ENCODE measurements around the gene HLA-DQB1. TPM values are rescaled to one million over a fixed set of nuclear protein-coding genes. Genes with fewer than 3 reads are reported as not detected.

The HLA-DQB1 gene
- total and polyA plus RNA-seq, 2 experiments from 2014 or later: not detected

- in situ Hi-C loops (cut with MboI): no loop called here
- Histone ChIP-seq H3F3A (ENCODE audit: insufficient read depth) (no peaks in the 10 kb centered on the region), H3K27me3 (replicated peaks; ENCODE audit: insufficient read depth) (no peaks in the 10 kb centered on the region), H3K9me2 (ENCODE audit: insufficient read depth) (no peaks in the 10 kb centered on the region), H3K36me3 (ENCODE audit: low read depth) (no peaks in the 10 kb centered on the region), H4K20me1 (ENCODE audit: insufficient read depth) (no peaks in the 10 kb centered on the region), H3K4me1 (ENCODE audit: insufficient read depth) (no peaks in the 10 kb centered on the region), H3K9ac (no peak overlapping the region), H3K79me2 (ENCODE audit: insufficient read depth) (no peaks in the 10 kb centered on the region), H3K27ac (no peak overlapping the region), H3K9me3 (ENCODE audit: low read depth) (no peaks in the 10 kb centered on the region), H3K4me2 (ENCODE audit: unreplicated experiment) (no peak overlapping the region), H3K4me3 (no peak overlapping the region), H2AFZ (no peak overlapping the region)
- TF ChIP-seq EZH2 (IDR thresholded peaks at IDR 0.05; ENCODE audit: insufficient read depth, poor library complexity, severe bottlenecking) (no peak), EZH2phosphoT487 (IDR thresholded peaks at IDR 0.05; ENCODE audit: insufficient read depth, low read depth) (no peak)
- WGBS, 2 experiments (ENCODE audit: low coverage in 1 of 2, low lambda C conversion rate in 2 of 2, missing lambda C conversion rate in 2 of 2): 23% methylated on average over 5 of the region's 5 CpGs
- peak; percentile 21 for DNase-seq
Measured at GRCh38 chr6:32689531-32690501, 23.4 kb upstream of the HLA-DQB1 start.

GRCh38 chr6:32685603-32686002 lies 19.1 kb upstream of the HLA-DQB1 start:
- no peak overlapping the region for H3K4me3 ChIP-seq
- H3K79me2 ChIP-seq (ENCODE audit: insufficient read depth): no peaks in the 10 kb centered on the region
- H4K20me1 ChIP-seq (ENCODE audit: insufficient read depth): no peaks in the 10 kb centered on the region
- H3K9ac ChIP-seq: no peak overlapping the region
- no peak overlapping the region for H2AFZ ChIP-seq
- H3F3A ChIP-seq (ENCODE audit: insufficient read depth): no peaks in the 10 kb centered on the region
- H3K4me2 ChIP-seq (ENCODE audit: unreplicated experiment): no peak overlapping the region
- WGBS, 2 experiments (ENCODE audit: low coverage in 1 of 2, low lambda C conversion rate in 2 of 2, missing lambda C conversion rate in 2 of 2): 3 to 5% methylated on average over 1 of the region's 1 CpG
- in situ Hi-C loops (cut with MboI): no loop called here
- no peak for DNase-seq
- no peaks in the 10 kb centered on the region for H3K9me3 ChIP-seq (ENCODE audit: low read depth)
- H3K9me2 ChIP-seq (ENCODE audit: insufficient read depth): no peaks in the 10 kb centered on the region
- H3K27ac ChIP-seq: no peak overlapping the region
- H3K27me3 ChIP-seq (replicated peaks; ENCODE audit: insufficient read depth): no peaks in the 10 kb centered on the region
- no peaks in the 10 kb centered on the region for H3K36me3 ChIP-seq (ENCODE audit: low read depth)
- H3K4me1 ChIP-seq (ENCODE audit: insufficient read depth): no peaks in the 10 kb centered on the region
- TF ChIP-seq EZH2phosphoT487 (IDR thresholded peaks at IDR 0.05; ENCODE audit: insufficient read depth, low read depth) (no peak), EZH2 (IDR thresholded peaks at IDR 0.05; ENCODE audit: insufficient read depth, poor library complexity, severe bottlenecking) (no peak)

GRCh38 chr6:32684246-32684645 lies 17.8 kb upstream of the HLA-DQB1 start:
- no peak overlapping the region for H3K4me3 ChIP-seq
- in situ Hi-C loops (cut with MboI): no loop called here
- no peaks in the 10 kb centered on the region for H3F3A ChIP-seq (ENCODE audit: insufficient read depth)
- 6 to 9% methylated on average over 3 of the region's 3 CpGs for WGBS, 2 experiments (ENCODE audit: low coverage in 1 of 2, low lambda C conversion rate in 2 of 2, missing lambda C conversion rate in 2 of 2)
- no peak overlapping the region for H3K27ac ChIP-seq
- no peak overlapping the region for H2AFZ ChIP-seq
- no peaks in the 10 kb centered on the region for H3K27me3 ChIP-seq (replicated peaks; ENCODE audit: insufficient read depth)
- no peaks in the 10 kb centered on the region for H3K79me2 ChIP-seq (ENCODE audit: insufficient read depth)
- H3K4me2 ChIP-seq (ENCODE audit: unreplicated experiment): no peak overlapping the region
- TF ChIP-seq EZH2 (IDR thresholded peaks at IDR 0.05; ENCODE audit: insufficient read depth, poor library complexity, severe bottlenecking): no peak
- TF ChIP-seq EZH2phosphoT487 (IDR thresholded peaks at IDR 0.05; ENCODE audit: insufficient read depth, low read depth): no peak
- H3K9me3 ChIP-seq (ENCODE audit: low read depth): no peaks in the 10 kb centered on the region
- H3K9me2 ChIP-seq (ENCODE audit: insufficient read depth): no peaks in the 10 kb centered on the region
- H3K9ac ChIP-seq: no peak overlapping the region
- H3K36me3 ChIP-seq (ENCODE audit: low read depth): no peaks in the 10 kb centered on the region
- no peaks in the 10 kb centered on the region for H4K20me1 ChIP-seq (ENCODE audit: insufficient read depth)
- no peak for DNase-seq
- H3K4me1 ChIP-seq (ENCODE audit: insufficient read depth): no peaks in the 10 kb centered on the region

- H3F3A ChIP-seq (ENCODE audit: insufficient read depth): no peaks in the 10 kb centered on the region
- no peak overlapping the region for H3K27ac ChIP-seq
- H3K4me2 ChIP-seq (ENCODE audit: unreplicated experiment): no peak overlapping the region
- WGBS, 2 experiments (ENCODE audit: low coverage in 1 of 2, low lambda C conversion rate in 2 of 2, missing lambda C conversion rate in 2 of 2): 0 to 9% methylated on average over 1 of the region's 1 CpG
- H3K36me3 ChIP-seq (ENCODE audit: low read depth): no peaks in the 10 kb centered on the region
- H3K27me3 ChIP-seq (replicated peaks; ENCODE audit: insufficient read depth): no peaks in the 10 kb centered on the region
- H3K9ac ChIP-seq: no peak overlapping the region
- no peak overlapping the region for H2AFZ ChIP-seq
- no peak for DNase-seq
- in situ Hi-C loops (cut with MboI): no loop called here
- H4K20me1 ChIP-seq (ENCODE audit: insufficient read depth): no peaks in the 10 kb centered on the region
- no peaks in the 10 kb centered on the region for H3K9me3 ChIP-seq (ENCODE audit: low read depth)
- no peak overlapping the region for H3K4me3 ChIP-seq
- TF ChIP-seq EZH2phosphoT487 (IDR thresholded peaks at IDR 0.05; ENCODE audit: insufficient read depth, low read depth) (no peak), EZH2 (IDR thresholded peaks at IDR 0.05; ENCODE audit: insufficient read depth, poor library complexity, severe bottlenecking) (no peak)
- H3K79me2 ChIP-seq (ENCODE audit: insufficient read depth): no peaks in the 10 kb centered on the region
- no peaks in the 10 kb centered on the region for H3K9me2 ChIP-seq (ENCODE audit: insufficient read depth)
- H3K4me1 ChIP-seq (ENCODE audit: insufficient read depth): no peaks in the 10 kb centered on the region
Measured at GRCh38 chr6:32680055-32680454, 13.6 kb upstream of the HLA-DQB1 start.
